Measurements from ENCODE around the gene RAB12. TPM values are rescaled to one million over a fixed set of nuclear protein-coding genes. Genes with fewer than 3 reads are reported as not detected.

Gene RAB12
- total RNA-seq, 1 experiment from 2014 or later = 51.3 TPM

GRCh38 chr18:8562919-8563318, 46.3 kb upstream of the RAB12 start:
- Histone ChIP-seq H2BK12ac (ENCODE audit: insufficient read length, low read depth, low read length) (no peak overlapping the region), H3K23me2 (ENCODE audit: insufficient read length, low read depth, low read length, poor library complexity, severe bottlenecking) (no peaks in the 10 kb centered on the region), H2AFZ (ENCODE audit: low read length) (no peak overlapping the region), H3K79me1 (ENCODE audit: insufficient read depth, low read depth, low read length, poor library complexity, severe bottlenecking) (no peaks in the 10 kb centered on the region), H3T11ph (ENCODE audit: low read length) (no peak overlapping the region), H3K14ac (ENCODE audit: insufficient read depth, low read length) (no peak overlapping the region), H3K27ac (ENCODE audit: insufficient read length, low read depth, low read length) (no peak overlapping the region), H3K4me1 (ENCODE audit: insufficient read depth, low read length) (no peaks in the 10 kb centered on the region), H4K5ac (ENCODE audit: insufficient read length, low read depth, low read length) (no peak overlapping the region), H3K56ac (ENCODE audit: insufficient read length, low read depth, low read length) (no peak overlapping the region), H3K79me2 (ENCODE audit: insufficient read depth, low read length) (no peaks in the 10 kb centered on the region), H3K23ac (ENCODE audit: insufficient read length, low read depth, low read length) (no peak overlapping the region), H2BK5ac (ENCODE audit: insufficient read length, low read length) (no peak overlapping the region), H2BK120ac (ENCODE audit: low read depth, low read length, poor library complexity, severe bottlenecking) (no peak overlapping the region), H3K9me3 (ENCODE audit: control insufficient read depth, low read depth, low read length) (no peaks in the 10 kb centered on the region), H3K18ac (ENCODE audit: insufficient read length, low read depth, low read length) (no peak overlapping the region), H2BK15ac (ENCODE audit: low read depth, low read length) (no peak overlapping the region), H3K4ac (ENCODE audit: low read depth, low read length) (no peak overlapping the region), H4K20me1 (ENCODE audit: control insufficient read depth, insufficient read depth, insufficient read length) (no peaks in the 10 kb centered on the region), H2AK5ac (ENCODE audit: insufficient read length, low read length) (no peak overlapping the region), H4K91ac (ENCODE audit: insufficient read length, low read depth, low read length) (no peak overlapping the region), H3K4me2 (ENCODE audit: insufficient read depth, insufficient read length, low read length) (no peak overlapping the region), H4K8ac (replicated peaks; ENCODE audit: insufficient read length, low read depth, low read length) (no peak overlapping the region), H3K27me3 (ENCODE audit: insufficient read depth, low read length) (no peaks in the 10 kb centered on the region), H3K9ac (ENCODE audit: extremely low read depth, insufficient read length, low read length) (no peak overlapping the region), H2BK20ac (ENCODE audit: low read depth, low read length, poor library complexity, severe bottlenecking) (no peak overlapping the region)
- no peak for DNase-seq
- H3K27ac Mint-ChIP-seq = no peak overlapping the region
- H3K4me3 Mint-ChIP-seq = no peak overlapping the region
- H3K9me3 Mint-ChIP-seq = no peaks in the 10 kb centered on the region; a peak in 1 of 5 replicates
- no peaks in the 10 kb centered on the region for H3K27me3 Mint-ChIP-seq (ENCODE audit: low read depth)
- TF ChIP-seq CTCF (conservative IDR thresholded peaks at IDR 0.05) = no peak
- no peaks in the 10 kb centered on the region; a peak in 1 of 7 replicates for H3K36me3 Mint-ChIP-seq (ENCODE audit: insufficient read depth in 1 of 3, low read depth in 3 of 3)
- WGBS (ENCODE audit: extremely low coverage, insufficient read length, low lambda C conversion rate) = no CpG with 5 or more reads among the region's 3 CpGs
- peaks cover 6 to 9% of the 10 kb centered on the region in 2 experiments for H3K4me1 Mint-ChIP-seq
